K562 (cell line): Measurements from ENCODE around the gene VWA7. TPM values are rescaled to one million over a fixed set of nuclear protein-coding genes. Genes with fewer than 3 reads are reported as not detected.

ENCODE experiments used
- FOXJ3 ChIP-seq: sonication (generic); formaldehyde crosslinking; IDR thresholded peaks from 2 replicates; pipeline ENCODE4 v1.4.0; 2020; ENCODE audit warnings: mild to moderate bottlenecking, missing genetic modification reagents
- HEY1 ChIP-seq: fragments of 250-450 bp; sonication (Bioruptor Pico); IDR thresholded peaks from 2 replicates; pipeline ENCODE4 v1.5.0; 2020; ENCODE audit warnings: mild to moderate bottlenecking, moderate library complexity, borderline replicate concordance
- KDM1A ChIP-seq, 2 experiments: fragments of 450-650 bp; IDR thresholded peaks; 2 replicates each; pipeline ENCODE4 v1.6.1; 2016; ENCODE audit warnings: mild to moderate bottlenecking in 2 of 2
- MEF2D ChIP-seq: conservative IDR thresholded peaks from 2 replicates; pipeline ENCODE4 v1.6.1; 2016; ENCODE audit warnings: low read depth, missing genetic modification characterization, missing compliant biosample characterization
- MYC ChIP-seq, 2 experiments: fragments of 250-450 bp in 1 of 2; sonication (Bioruptor Pico) in 1 of 2; IDR thresholded peaks; 2 replicates each; pipeline versions ENCODE4 v1.5.1 to v1.6.1; 2012 to 2021; ENCODE audit warnings: low read depth in 2 of 2, borderline replicate concordance in 1 of 2, improper control_type of control experiment in 1 of 2, low read length in 1 of 2, mild to moderate bottlenecking in 1 of 2, moderate library complexity in 1 of 2
- NONO ChIP-seq, 2 experiments: fragments of 200-400 bp in 1 of 2; fragments of 450-650 bp in 1 of 2; formaldehyde crosslinking in 1 of 2; IDR thresholded peaks; 2 replicates each; pipeline ENCODE4 v1.6.1; 2017; ENCODE audit warnings: low read depth in 2 of 2, mild to moderate bottlenecking in 2 of 2, moderate library complexity in 2 of 2, low read length in 1 of 2
- PYGO2 ChIP-seq: fragments of 450-650 bp; IDR thresholded peaks from 2 replicates; pipeline ENCODE4 v1.6.1; 2016; ENCODE audit warnings: mild to moderate bottlenecking, missing genetic modification characterization, moderate library complexity, missing compliant biosample characterization
- SAP30 ChIP-seq: fragments of 200-600 bp; sonication (generic); IDR thresholded peaks from 2 replicates; pipeline ENCODE4 v1.6.1; 2012; ENCODE audit warnings: borderline replicate concordance, low read depth, mild to moderate bottlenecking, moderate library complexity, low read length, control low read depth, inconsistent platforms; ENCODE audit not compliant: insufficient read depth, poor library complexity, severe bottlenecking
- ZNF121 ChIP-seq: sonication (generic); formaldehyde crosslinking; conservative IDR thresholded peaks from 2 replicates; pipeline ENCODE4 v1.8.0; 2022; ENCODE audit warnings: missing genetic modification reagents
- ZNF134 ChIP-seq: fragments of 250-450 bp; sonication (Bioruptor Pico); conservative IDR thresholded peaks from 2 replicates; pipeline ENCODE4 v1.4.0; 2020
- ZNF217 ChIP-seq: sonication (generic); formaldehyde crosslinking; IDR thresholded peaks from 2 replicates; pipeline ENCODE4 v1.8.0; 2022; ENCODE audit warnings: mild to moderate bottlenecking, missing genetic modification reagents
- ZNF253 ChIP-seq: fragments of 250-450 bp; sonication (Bioruptor Pico); conservative IDR thresholded peaks from 2 replicates; pipeline ENCODE4 v1.6.1; 2021; ENCODE audit warnings: mild to moderate bottlenecking
- polyA plus RNA-seq, 8 experiments: library from polyadenylated mRNA; depleted of rRNA in 4 of 8; stranded (reverse) in 5 of 8; unstranded in 3 of 8; fragments of >200 nt; fragmentation: Nextera tagmentation in 2 of 8; fragmentation: Illumina TruSeq in 1 of 8; extraction: Ambion mirVana in 2 of 8; extraction: Trizol in 1 of 8; gene quantifications; 2 replicates each; pipeline versions ENCODE4 v1.2.1 to v1.2.3, GENCODE V29; 2011 to 2014; ENCODE audit warnings: inconsistent platforms in 1 of 8, missing spikeins in 1 of 8
- total RNA-seq, 7 experiments: library from RNA; depleted of rRNA in 6 of 7; stranded (reverse); fragments of >200 nt in 6 of 7; fragmentation: Illumina TruSeq in 2 of 7; extraction: Trizol in 2 of 7; gene quantifications; 2 replicates each; pipeline versions ENCODE4 v1.2.1 to v1.2.3, GENCODE V29; 2011 to 2021; ENCODE audit warnings: low replicate concordance in 1 of 7
- TF ChIP-seq, protein P1 (sequence below): sonication (generic); formaldehyde crosslinking; IDR thresholded peaks from 2 replicates; pipeline ENCODE4 v1.8.0; 2022; ENCODE audit warnings: mild to moderate bottlenecking, low read depth, missing genetic modification reagents
- TF ChIP-seq, protein P2 (sequence below), 2 experiments: fragments of 450-650 bp; IDR thresholded peaks; 2 replicates each; pipeline ENCODE4 v1.6.1; 2016; ENCODE audit warnings: mild to moderate bottlenecking in 2 of 2, borderline replicate concordance in 1 of 2, low read depth in 1 of 2, moderate library complexity in 1 of 2
- TF ChIP-seq, protein P3 (sequence below): sonication (generic); formaldehyde crosslinking; IDR thresholded peaks from 2 replicates; pipeline ENCODE4 v1.8.0; 2022; ENCODE audit warnings: mild to moderate bottlenecking, missing genetic modification reagents, borderline replicate concordance

VWA7 gene
- total and polyA plus RNA-seq, 9 of the 15 experiments (the other 6 are each of a cell fraction or from before 2014, with no cell fraction given), result 0.18 to 2.9 (median 0.95) TPM

DNA sequence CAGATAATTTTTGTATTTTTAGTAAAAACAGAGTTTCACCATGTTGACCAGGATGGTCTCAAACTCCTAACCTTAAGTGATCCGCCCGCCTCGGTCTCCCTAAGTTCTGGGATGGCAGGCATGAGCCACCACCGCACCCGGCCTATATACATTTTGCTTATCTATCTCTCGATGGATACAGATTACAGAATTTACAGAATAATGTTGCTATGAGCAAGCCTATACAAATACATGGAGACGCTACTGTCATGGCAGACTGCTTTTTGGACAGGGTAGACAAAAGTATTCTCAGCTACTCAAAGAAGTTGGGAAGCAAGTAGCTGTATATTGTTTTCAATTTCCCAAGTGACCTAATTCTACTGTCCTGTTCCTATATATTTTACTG is 36.3 kb upstream of the VWA7 start (continued):
- TF ChIP-seq, protein P1, sequence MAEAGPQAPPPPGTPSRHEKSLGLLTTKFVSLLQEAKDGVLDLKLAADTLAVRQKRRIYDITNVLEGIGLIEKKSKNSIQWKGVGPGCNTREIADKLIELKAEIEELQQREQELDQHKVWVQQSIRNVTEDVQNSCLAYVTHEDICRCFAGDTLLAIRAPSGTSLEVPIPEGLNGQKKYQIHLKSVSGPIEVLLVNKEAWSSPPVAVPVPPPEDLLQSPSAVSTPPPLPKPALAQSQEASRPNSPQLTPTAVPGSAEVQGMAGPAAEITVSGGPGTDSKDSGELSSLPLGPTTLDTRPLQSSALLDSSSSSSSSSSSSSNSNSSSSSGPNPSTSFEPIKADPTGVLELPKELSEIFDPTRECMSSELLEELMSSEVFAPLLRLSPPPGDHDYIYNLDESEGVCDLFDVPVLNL (CRISPR knock-in tag), result no peak
- TF ChIP-seq NONO (IDR thresholded peaks at IDR 0.05; ENCODE audit: low read depth in 2 of 2, low read length in 1 of 2), result no peak
- TF ChIP-seq HEY1, result no peak
- TF ChIP-seq ZNF217 (CRISPR knock-in tag), result no peak
- peak; percentile 58; the same call in 1 of the 2 replicates for TF ChIP-seq MEF2D (tag)
- no peak for TF ChIP-seq MYC (IDR thresholded peaks at IDR 0.05; ENCODE audit: low read depth, low read length)
- no peak for TF ChIP-seq MYC (CRISPR knock-in tag; IDR thresholded peaks at IDR 0.05; ENCODE audit: borderline replicate concordance, low read depth)
- TF ChIP-seq, protein P2, sequence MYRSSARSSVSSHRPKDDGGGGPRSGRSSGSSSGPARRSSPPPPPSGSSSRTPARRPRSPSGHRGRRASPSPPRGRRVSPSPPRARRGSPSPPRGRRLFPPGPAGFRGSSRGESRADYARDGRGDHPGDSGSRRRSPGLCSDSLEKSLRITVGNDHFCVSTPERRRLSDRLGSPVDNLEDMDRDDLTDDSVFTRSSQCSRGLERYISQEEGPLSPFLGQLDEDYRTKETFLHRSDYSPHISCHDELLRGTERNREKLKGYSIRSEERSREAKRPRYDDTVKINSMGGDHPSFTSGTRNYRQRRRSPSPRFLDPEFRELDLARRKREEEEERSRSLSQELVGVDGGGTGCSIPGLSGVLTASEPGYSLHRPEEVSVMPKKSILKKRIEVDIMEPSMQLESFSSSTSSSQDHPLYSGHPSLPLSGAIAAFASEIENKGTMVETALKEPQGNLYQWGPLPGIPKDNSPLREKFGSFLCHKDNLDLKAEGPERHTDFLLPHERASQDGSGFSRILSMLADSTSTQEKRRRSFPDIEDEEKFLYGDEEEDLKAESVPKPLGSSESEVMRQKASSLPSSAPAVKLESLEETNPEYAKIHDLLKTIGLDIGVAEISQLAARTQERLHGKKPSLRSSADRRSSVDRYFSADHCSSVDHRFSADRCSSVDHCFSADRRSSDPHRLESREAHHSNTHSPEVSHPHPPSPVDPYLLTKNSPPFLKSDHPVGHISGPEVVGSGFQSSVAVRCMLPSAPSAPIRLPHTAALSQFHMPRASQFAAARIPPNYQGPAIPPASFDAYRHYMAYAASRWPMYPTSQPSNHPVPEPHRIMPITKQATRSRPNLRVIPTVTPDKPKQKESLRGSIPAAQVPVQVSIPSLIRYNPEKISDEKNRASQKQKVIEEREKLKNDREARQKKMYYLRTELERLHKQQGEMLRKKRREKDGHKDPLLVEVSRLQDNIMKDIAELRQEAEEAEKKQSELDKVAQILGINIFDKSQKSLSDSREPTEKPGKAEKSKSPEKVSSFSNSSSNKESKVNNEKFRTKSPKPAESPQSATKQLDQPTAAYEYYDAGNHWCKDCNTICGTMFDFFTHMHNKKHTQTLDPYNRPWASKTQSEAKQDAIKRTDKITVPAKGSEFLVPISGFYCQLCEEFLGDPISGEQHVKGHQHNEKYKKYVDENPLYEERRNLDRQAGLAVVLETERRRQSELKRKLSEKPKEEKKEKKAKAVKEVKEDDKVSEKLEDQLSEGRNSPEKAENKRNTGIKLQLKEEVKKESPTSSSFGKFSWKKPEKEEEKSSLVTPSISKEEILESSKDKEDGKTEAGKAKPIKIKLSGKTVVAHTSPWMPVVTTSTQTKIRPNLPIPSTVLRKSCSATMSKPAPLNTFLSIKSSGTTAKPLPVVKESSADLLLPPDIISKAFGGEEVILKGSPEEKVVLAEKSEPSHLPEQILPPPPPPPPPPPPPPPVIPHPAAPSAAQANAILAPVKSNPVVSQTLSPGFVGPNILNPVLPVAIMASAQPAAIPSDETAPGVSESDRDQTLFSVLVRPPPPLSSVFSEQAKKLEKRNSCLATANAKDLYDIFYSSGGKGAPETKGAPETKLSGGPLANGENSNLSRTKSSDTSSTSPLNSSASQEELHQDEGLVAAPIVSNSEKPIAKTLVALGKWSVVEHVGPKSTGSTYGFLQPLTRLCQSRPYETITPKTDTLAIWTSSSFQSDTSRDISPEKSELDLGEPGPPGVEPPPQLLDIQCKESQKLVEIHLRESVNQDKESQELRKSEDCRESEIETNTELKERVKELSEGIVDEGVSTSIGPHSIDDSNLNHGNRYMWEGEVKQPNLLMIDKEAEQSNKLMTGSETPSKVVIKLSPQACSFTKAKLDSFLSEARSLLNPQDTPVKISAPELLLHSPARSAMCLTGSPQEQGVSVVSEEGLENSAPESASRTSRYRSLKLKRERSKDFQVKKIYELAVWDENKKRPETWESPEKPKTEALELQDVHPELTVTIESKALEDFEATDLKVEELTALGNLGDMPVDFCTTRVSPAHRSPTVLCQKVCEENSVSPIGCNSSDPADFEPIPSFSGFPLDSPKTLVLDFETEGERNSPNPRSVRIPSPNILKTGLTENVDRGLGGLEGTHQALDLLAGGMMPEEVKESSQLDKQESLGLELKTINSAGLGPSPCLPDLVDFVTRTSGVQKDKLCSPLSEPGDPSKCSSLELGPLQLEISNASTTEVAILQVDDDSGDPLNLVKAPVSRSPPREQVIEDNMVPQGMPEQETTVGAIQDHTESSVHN (IDR thresholded peaks at IDR 0.05; ENCODE audit: borderline replicate concordance in 1 of 2, low read depth in 1 of 2), result no peak
- TF ChIP-seq ZNF134 (CRISPR knock-in tag), result no peak
- TF ChIP-seq KDM1A (IDR thresholded peaks at IDR 0.05), result no peak
- no peak for TF ChIP-seq ZNF121 (CRISPR knock-in tag)
- TF ChIP-seq ZNF253 (CRISPR knock-in tag), result no peak
- no peak for TF ChIP-seq SAP30
- no peak for TF ChIP-seq FOXJ3 (CRISPR knock-in tag)
- peak; percentile 60; the same call in 1 of the 2 replicates for TF ChIP-seq PYGO2 (tag)
- TF ChIP-seq, protein P3, sequence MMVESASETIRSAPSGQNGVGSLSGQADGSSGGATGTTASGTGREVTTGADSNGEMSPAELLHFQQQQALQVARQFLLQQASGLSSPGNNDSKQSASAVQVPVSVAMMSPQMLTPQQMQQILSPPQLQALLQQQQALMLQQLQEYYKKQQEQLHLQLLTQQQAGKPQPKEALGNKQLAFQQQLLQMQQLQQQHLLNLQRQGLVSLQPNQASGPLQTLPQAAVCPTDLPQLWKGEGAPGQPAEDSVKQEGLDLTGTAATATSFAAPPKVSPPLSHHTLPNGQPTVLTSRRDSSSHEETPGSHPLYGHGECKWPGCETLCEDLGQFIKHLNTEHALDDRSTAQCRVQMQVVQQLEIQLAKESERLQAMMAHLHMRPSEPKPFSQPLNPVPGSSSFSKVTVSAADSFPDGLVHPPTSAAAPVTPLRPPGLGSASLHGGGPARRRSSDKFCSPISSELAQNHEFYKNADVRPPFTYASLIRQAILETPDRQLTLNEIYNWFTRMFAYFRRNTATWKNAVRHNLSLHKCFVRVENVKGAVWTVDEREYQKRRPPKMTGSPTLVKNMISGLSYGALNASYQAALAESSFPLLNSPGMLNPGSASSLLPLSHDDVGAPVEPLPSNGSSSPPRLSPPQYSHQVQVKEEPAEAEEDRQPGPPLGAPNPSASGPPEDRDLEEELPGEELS (CRISPR knock-in tag), result 0 out of 2 replicates have a peak, but pooled peaks have one; percentile 44
